Neural progenitor cell (in vitro differentiated cells): ENCODE results near the gene CMYA5. TPM values are rescaled to one million over a fixed set of nuclear protein-coding genes. Genes with fewer than 3 reads are reported as not detected.
A peak's percentile ranks its signal among the peaks of the same experiment; 100 is the strongest.

Source experiments
- DNase-seq: peaks from one replicate; pipeline ENCODE4 v3.0.0-alpha.2; 2016; ENCODE audit warnings: low spot score
- H2AFZ ChIP-seq: fragments of 200-600 bp; sonication (generic); replicated peaks from 2 replicates; pipeline ENCODE4 v1.6.1; 2016; ENCODE audit warnings: antibody characterized with exemption
- H3F3A ChIP-seq: fragments of 200-600 bp; sonication (generic); 2 replicates; pipeline ENCODE4 v1.6.1; 2016; ENCODE audit warnings: antibody characterized with exemption, low read depth
- H3K27ac ChIP-seq: fragments of 200-600 bp; sonication (generic); 2 replicates; pipeline ENCODE4 v1.5.1; 2016; ENCODE audit warnings: mild to moderate bottlenecking
- H3K27me3 ChIP-seq: fragments of 200-600 bp; sonication (generic); 2 replicates; pipeline ENCODE4 v1.6.1; 2016; ENCODE audit warnings: mild to moderate bottlenecking, moderate library complexity
- H3K36me3 ChIP-seq: fragments of 200-600 bp; sonication (generic); 2 replicates; pipeline ENCODE4 v1.5.1; 2016
- H3K4me1 ChIP-seq: fragments of 200-600 bp; sonication (generic); 2 replicates; pipeline ENCODE4 v1.6.1; 2016; ENCODE audit warnings: mixed run types
- H3K4me2 ChIP-seq: fragments of 200-600 bp; sonication (generic); 2 replicates; pipeline ENCODE4 v1.6.1; 2016
- H3K4me3 ChIP-seq: fragments of 200-600 bp; sonication (generic); 2 replicates; pipeline ENCODE4 v1.5.1; 2016
- H3K79me2 ChIP-seq: fragments of 200-600 bp; sonication (generic); 2 replicates; pipeline ENCODE4 v1.6.1; 2016; ENCODE audit warnings: low read depth
- H3K9ac ChIP-seq: fragments of 200-600 bp; sonication (generic); 2 replicates; pipeline ENCODE4 v1.6.1; 2016
- H3K9me3 ChIP-seq: fragments of 200-600 bp; sonication (generic); 2 replicates; pipeline ENCODE4 v1.5.1; 2016; ENCODE audit warnings: low read depth
- H4K20me1 ChIP-seq: fragments of 200-600 bp; sonication (generic); 2 replicates; pipeline ENCODE4 v1.6.1; 2016; ENCODE audit warnings: low read depth
- H3K27ac Mint-ChIP-seq: 3 replicates; pipeline ENCODE4 v1.8.0; 2021; ENCODE audit warnings: mixed read lengths
- H3K27me3 Mint-ChIP-seq: 2 replicates; pipeline ENCODE4 v1.8.0; 2022; ENCODE audit warnings: low read depth, mild to moderate bottlenecking, inconsistent platforms, moderate library complexity, mixed read lengths; ENCODE audit not compliant: insufficient read depth
- H3K36me3 Mint-ChIP-seq: 3 replicates; pipeline ENCODE4 v1.8.0; 2021; ENCODE audit warnings: mixed read lengths
- H3K4me1 Mint-ChIP-seq: 3 replicates; pipeline ENCODE4 v1.8.0; 2021; ENCODE audit warnings: mixed read lengths
- H3K4me3 Mint-ChIP-seq: 3 replicates; pipeline ENCODE4 v1.8.0; 2021; ENCODE audit warnings: mild to moderate bottlenecking, moderate library complexity, mixed read lengths
- H3K9me3 Mint-ChIP-seq: 3 replicates; pipeline ENCODE4 v1.8.0; 2020; ENCODE audit warnings: mixed read lengths
- CTCF ChIP-seq: fragments of 200-600 bp; sonication (generic); IDR thresholded peaks from 2 replicates; pipeline ENCODE4 v1.5.1; 2017; ENCODE audit warnings: antibody characterized with exemption, mild to moderate bottlenecking
- EZH2 ChIP-seq: fragments of 200-600 bp; sonication (generic); IDR thresholded peaks from 2 replicates; pipeline ENCODE4 v1.6.1; 2017; ENCODE audit warnings: antibody characterized with exemption, mild to moderate bottlenecking, moderate library complexity
- EZH2phosphoT487 ChIP-seq: fragments of 200-600 bp; sonication (generic); IDR thresholded peaks from 2 replicates; pipeline ENCODE4 v1.6.1; 2017; ENCODE audit warnings: antibody characterized with exemption
- total RNA-seq: library from RNA; depleted of rRNA; stranded (reverse); fragments of >200 nt; gene quantifications from 2 replicates; pipeline ENCODE4 v1.2.3, GENCODE V29; 2015; ENCODE audit warnings: low replicate concordance

The CMYA5 gene
- total RNA-seq, 1 donor from 2014 or later = 3.5 TPM

- Histone ChIP-seq H3K27ac (no peak overlapping the region), H3K9ac (no peak overlapping the region), H3K9me3 (no peaks in the 10 kb centered on the region), H3K4me1 (peaks cover 20% of the 10 kb centered on the region), H4K20me1 (no peaks in the 10 kb centered on the region), H3K27me3 (no peaks in the 10 kb centered on the region), H3K4me3 (no peak overlapping the region), H3F3A (no peaks in the 10 kb centered on the region), H3K36me3 (no peaks in the 10 kb centered on the region), H3K79me2 (no peaks in the 10 kb centered on the region), H2AFZ (no peak overlapping the region), H3K4me2 (no peak overlapping the region)
- H3K4me3 Mint-ChIP-seq = no peak overlapping the region
- no peaks in the 10 kb centered on the region for H3K27me3 Mint-ChIP-seq
- DNase-seq = no peak
- no peak overlapping the region for H3K27ac Mint-ChIP-seq
- no peaks in the 10 kb centered on the region for H3K9me3 Mint-ChIP-seq
- TF ChIP-seq EZH2 = no peak
- TF ChIP-seq CTCF = no peak
- no peak for TF ChIP-seq EZH2phosphoT487
- H3K36me3 Mint-ChIP-seq = no peaks in the 10 kb centered on the region
- H3K4me1 Mint-ChIP-seq = peaks cover 2% of the 10 kb centered on the region
Observed at GRCh38 chr5:79754865-79755555, 65.4 kb downstream of the CMYA5 start.

GRCh38 chr5:79756076-79756475 lies 66.4 kb downstream of the CMYA5 start:
- TF ChIP-seq EZH2phosphoT487 = no peak
- no peak for TF ChIP-seq CTCF
- TF ChIP-seq EZH2 = no peak
- no peaks in the 10 kb centered on the region for H3K9me3 Mint-ChIP-seq

GRCh38 chr5:79759436-79759835 lies 69.8 kb downstream of the CMYA5 start:
- Histone ChIP-seq H3K27me3 (no peaks in the 10 kb centered on the region), H4K20me1 (no peaks in the 10 kb centered on the region), H3K9me3 (no peaks in the 10 kb centered on the region), H3K9ac (no peak overlapping the region), H3K36me3 (no peaks in the 10 kb centered on the region), H3K27ac (no peak overlapping the region), H3K4me1 (no peaks in the 10 kb centered on the region), H3K4me2 (no peak overlapping the region), H3F3A (no peaks in the 10 kb centered on the region), H3K79me2 (no peaks in the 10 kb centered on the region), H3K4me3 (no peak overlapping the region), H2AFZ (peak overlapping the region; percentile 35)
- peaks cover 2% of the 10 kb centered on the region for H3K4me1 Mint-ChIP-seq
- H3K27me3 Mint-ChIP-seq = no peaks in the 10 kb centered on the region
- no peak overlapping the region for H3K27ac Mint-ChIP-seq
- DNase-seq = no peak
- TF ChIP-seq CTCF = no peak
- no peak for TF ChIP-seq EZH2phosphoT487
- no peak for TF ChIP-seq EZH2
- H3K36me3 Mint-ChIP-seq = no peaks in the 10 kb centered on the region
- H3K9me3 Mint-ChIP-seq = no peaks in the 10 kb centered on the region
- H3K4me3 Mint-ChIP-seq = no peak overlapping the region

More at GRCh38 chr5:79756076-79756475, 66.4 kb downstream of the CMYA5 start:
- Histone ChIP-seq H3K9ac (no peak overlapping the region), H3K4me1 (peaks cover 10% of the 10 kb centered on the region), H3F3A (no peaks in the 10 kb centered on the region), H3K9me3 (no peaks in the 10 kb centered on the region), H3K36me3 (no peaks in the 10 kb centered on the region), H3K4me2 (no peak overlapping the region), H3K4me3 (no peak overlapping the region), H3K79me2 (no peaks in the 10 kb centered on the region), H3K27me3 (no peaks in the 10 kb centered on the region), H3K27ac (no peak overlapping the region), H2AFZ (no peak overlapping the region), H4K20me1 (no peaks in the 10 kb centered on the region)
- peaks cover 2% of the 10 kb centered on the region for H3K4me1 Mint-ChIP-seq
- H3K27me3 Mint-ChIP-seq = no peaks in the 10 kb centered on the region
- no peaks in the 10 kb centered on the region for H3K36me3 Mint-ChIP-seq
- no peak overlapping the region for H3K4me3 Mint-ChIP-seq
- no peak overlapping the region for H3K27ac Mint-ChIP-seq
- no peak for DNase-seq
